Right lung (tissue), 5 donors: Measurements from ENCODE around the gene MGA. TPM values are rescaled to one million over a fixed set of nuclear protein-coding genes. Genes with fewer than 3 reads are reported as not detected.

Experiments
- DNase-seq, 2 donors: peaks; one replicate each; pipeline ENCODE4 v3.0.0-alpha.2; 2013
- polyA plus RNA-seq, 5 donors: library from polyadenylated mRNA; unstranded; fragments of 120-200 nt; gene quantifications; one replicate each; pipeline versions ENCODE4 v1.2.1 to v1.2.3, GENCODE V29; 2013; ENCODE audit warnings: inconsistent platforms in 1 of 5, low replicate concordance in 1 of 5; ENCODE audit not compliant: insufficient read length in 5 of 5, insufficient read depth in 1 of 5

MGA gene
- polyA plus RNA-seq, 5 donors, result 23.9 to 41.5 (median 35.3) TPM

GRCh38 chr15:41655716-41656115 lies 4.5 kb upstream of the MGA start:
- DNase-seq, result no peak

- DNase-seq, result no peak
Measured at GRCh38 chr15:41656188-41656587, 4.0 kb upstream of the MGA start.

- DNase-seq, result no peak
Measured at GRCh38 chr15:41658689-41659088, 1.5 kb upstream of the MGA start.

- DNase-seq, result no peak
Measured at GRCh38 chr15:41659190-41659589, 1.0 kb upstream of the MGA start.

- no peak for DNase-seq
Measured at GRCh38 chr15:41659855-41660234, 360 bp upstream of the MGA start.

GRCh38 chr15:41661078-41661517 lies 893 bp downstream of the MGA start:
- no peak for DNase-seq

GRCh38 chr15:41661518-41662225 lies 1.5 kb downstream of the MGA start:
- peak; percentile 78 to 80 for DNase-seq

GRCh38 chr15:41666353-41666920 lies 6.2 kb downstream of the MGA start:
- no peak for DNase-seq

- no peak for DNase-seq
Measured at GRCh38 chr15:41669701-41670100, 9.5 kb downstream of the MGA start.

GRCh38 chr15:41671656-41672648 lies 11.7 kb downstream of the MGA start:
- no peak for DNase-seq

GRCh38 chr15:41675337-41675736 lies 15.1 kb downstream of the MGA start:
- DNase-seq, result no peak

GRCh38 chr15:41678742-41679141 lies 18.5 kb downstream of the MGA start:
- DNase-seq, result no peak

- DNase-seq, result no peak
Measured at GRCh38 chr15:41683955-41684354, 23.8 kb downstream of the MGA start.

- peak; percentile 63 to 77 for DNase-seq
Measured at GRCh38 chr15:41688671-41689070, 28.5 kb downstream of the MGA start.

- no peak for DNase-seq
Measured at GRCh38 chr15:41689083-41689482, 28.9 kb downstream of the MGA start.

GRCh38 chr15:41689834-41690233 lies 29.6 kb downstream of the MGA start:
- DNase-seq, result no peak

GRCh38 chr15:41690636-41691035 lies 30.4 kb downstream of the MGA start:
- no peak for DNase-seq

- DNase-seq, result no peak
Measured at GRCh38 chr15:41691471-41691870, 31.3 kb downstream of the MGA start.

GRCh38 chr15:41692049-41692448 lies 31.8 kb downstream of the MGA start:
- no peak for DNase-seq

- no peak for DNase-seq
Measured at GRCh38 chr15:41693757-41694156, 33.6 kb downstream of the MGA start.

GRCh38 chr15:41695750-41696436 lies 35.7 kb downstream of the MGA start:
- DNase-seq, result peak in 1 of 2 donors; percentile 23

GRCh38 chr15:41698779-41699178 lies 38.6 kb downstream of the MGA start:
- DNase-seq, result no peak
